K562 (cell line): ENCODE measurements around the gene FCRLA. TPM values are rescaled to one million over a fixed set of nuclear protein-coding genes. Genes with fewer than 3 reads are reported as not detected.
A peak's percentile ranks its signal among the peaks of the same experiment; 100 is the strongest.

Experiments used
- FOXA3 ChIP-seq, 2 experiments: fragments of 450-650 bp in 1 of 2; sonication (generic) in 1 of 2; formaldehyde crosslinking; IDR thresholded peaks in 1 of 2; conservative IDR thresholded peaks in 1 of 2; 2 replicates each; pipeline versions ENCODE4 v1.4.0 to v1.8.0; 2020 to 2022; ENCODE audit warnings: mild to moderate bottlenecking in 2 of 2, missing genetic modification reagents in 1 of 2
- HMGN3 ChIP-seq: IDR thresholded peaks from 2 replicates; pipeline ENCODE4 v1.6.1; 2011; ENCODE audit warnings: borderline replicate concordance, low read depth, mild to moderate bottlenecking, mixed read lengths, low read length; ENCODE audit not compliant: insufficient read length; ENCODE audit errors: extremely low read depth
- IRF9 ChIP-seq: fragments of 450-650 bp; IDR thresholded peaks from 2 replicates; pipeline ENCODE4 v1.6.1; 2016; ENCODE audit warnings: missing biosample characterization, missing genetic modification characterization
- LCOR ChIP-seq: sonication (generic); formaldehyde crosslinking; IDR thresholded peaks from 2 replicates; pipeline ENCODE4 v1.8.0; 2022; ENCODE audit warnings: mild to moderate bottlenecking, missing genetic modification reagents
- MAX ChIP-seq: sonication (generic); formaldehyde crosslinking; IDR thresholded peaks from 2 replicates; pipeline ENCODE4 v1.9.0; 2022; ENCODE audit warnings: mild to moderate bottlenecking, missing genetic modification reagents
- MTA3 ChIP-seq: fragments of 450-650 bp; formaldehyde crosslinking; IDR thresholded peaks from 2 replicates; pipeline ENCODE4 v1.6.1; 2017; ENCODE audit warnings: mild to moderate bottlenecking, borderline replicate concordance
- NFRKB ChIP-seq: fragments of 450-650 bp; IDR thresholded peaks from 2 replicates; pipeline ENCODE4 v1.6.1; 2016; ENCODE audit warnings: low read depth
- NR4A1 ChIP-seq, 2 experiments: fragments of 250-450 bp in 1 of 2; fragments of 450-650 bp in 1 of 2; sonication (Bioruptor Pico) in 1 of 2; IDR thresholded peaks; 2 replicates each; pipeline versions ENCODE4 v1.4.0 to v1.6.1; 2016 to 2020; ENCODE audit warnings: mild to moderate bottlenecking in 2 of 2, missing compliant biosample characterization in 1 of 2, missing genetic modification characterization in 1 of 2, moderate library complexity in 1 of 2
- POLR2A ChIP-seq: fragments of 450-650 bp; conservative IDR thresholded peaks from 2 replicates; pipeline ENCODE4 v1.6.1; 2016
- RBFOX2 ChIP-seq: fragments of 200-400 bp; formaldehyde crosslinking; IDR thresholded peaks from 2 replicates; pipeline ENCODE4 v1.6.1; 2017; ENCODE audit warnings: low read depth, mild to moderate bottlenecking, low read length, moderate library complexity
- ZBTB33 ChIP-seq: sonication (generic); formaldehyde crosslinking; IDR thresholded peaks from 2 replicates; pipeline ENCODE4 v1.8.1; 2023; ENCODE audit warnings: mild to moderate bottlenecking, missing genetic modification reagents
- ZEB2 ChIP-seq: fragments of 450-650 bp; IDR thresholded peaks from 2 replicates; pipeline ENCODE4 v1.6.1; 2016
- ZNF518B ChIP-seq: fragments of 250-450 bp; sonication (Bioruptor Pico); IDR thresholded peaks from 2 replicates; pipeline ENCODE4 v1.5.0; 2021; ENCODE audit warnings: mild to moderate bottlenecking, moderate library complexity
- polyA plus RNA-seq, 8 experiments: library from polyadenylated mRNA; depleted of rRNA in 4 of 8; stranded (reverse) in 5 of 8; unstranded in 3 of 8; fragments of >200 nt; fragmentation: Nextera tagmentation in 2 of 8; fragmentation: Illumina TruSeq in 1 of 8; extraction: Ambion mirVana in 2 of 8; extraction: Trizol in 1 of 8; gene quantifications; 2 replicates each; pipeline versions ENCODE4 v1.2.1 to v1.2.3, GENCODE V29; 2011 to 2014; ENCODE audit warnings: inconsistent platforms in 1 of 8, missing spikeins in 1 of 8
- total RNA-seq, 7 experiments: library from RNA; depleted of rRNA in 6 of 7; stranded (reverse); fragments of >200 nt in 6 of 7; fragmentation: Illumina TruSeq in 2 of 7; extraction: Trizol in 2 of 7; gene quantifications; 2 replicates each; pipeline versions ENCODE4 v1.2.1 to v1.2.3, GENCODE V29; 2011 to 2021; ENCODE audit warnings: low replicate concordance in 1 of 7
- TF ChIP-seq, protein P1 (sequence below), 2 experiments: fragments of 450-650 bp; conservative IDR thresholded peaks; 2 replicates each; pipeline ENCODE4 v1.6.1; 2017; ENCODE audit warnings: mild to moderate bottlenecking in 2 of 2, moderate library complexity in 2 of 2
- TF ChIP-seq, protein P2 (sequence below): fragments of 150-350 bp; conservative IDR thresholded peaks from 2 replicates; pipeline ENCODE4 v1.6.1; 2014; ENCODE audit warnings: low read length

Gene FCRLA
- total and polyA plus RNA-seq, 9 of the 15 experiments (the other 6 are each of a cell fraction or from before 2014, with no cell fraction given): 0.09 to 0.84 (median 0.44) TPM

DNA sequence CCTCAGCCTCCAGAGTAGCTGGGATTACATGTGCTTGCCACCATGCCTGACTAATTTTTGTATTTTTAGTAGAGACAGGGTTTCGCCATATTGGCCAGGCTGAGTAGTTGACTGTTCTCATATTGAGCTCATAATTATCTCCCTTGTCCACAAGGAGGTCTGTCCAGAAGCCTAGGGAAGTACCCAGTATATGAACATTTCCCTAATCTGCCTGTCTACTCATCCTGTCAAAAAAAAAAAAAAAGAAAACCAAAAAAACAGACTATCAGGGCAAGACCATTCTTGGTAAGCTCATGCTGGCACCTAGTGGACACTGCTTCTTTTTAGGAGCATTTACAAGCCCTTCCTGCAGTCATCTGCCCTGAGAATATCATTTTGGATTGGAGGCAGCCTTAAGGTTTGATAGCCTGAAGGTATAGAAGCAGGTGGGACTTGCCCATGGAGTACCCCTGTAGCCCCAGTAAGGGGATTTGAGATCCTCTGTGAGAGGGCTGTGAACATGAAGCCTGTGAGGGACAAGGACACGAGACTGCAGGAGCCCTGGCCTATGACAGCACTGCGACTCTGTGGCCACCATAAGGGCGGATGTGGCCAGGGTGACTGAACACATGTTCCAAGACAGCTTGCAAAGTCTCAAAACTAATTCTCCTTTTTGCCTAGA is 31.7 kb downstream of the FCRLA start (continued):
- TF ChIP-seq NR4A1 (CRISPR knock-in tag; IDR thresholded peaks at IDR 0.05) (no peak), NR4A1 (tag; IDR thresholded peaks at IDR 0.05) (no peak), LCOR (CRISPR knock-in tag) (peak; percentile 98), MTA3 (peak; percentile 63), ZBTB33 (CRISPR knock-in tag) (peak; percentile 26; the same call in 1 of the 2 replicates), ZEB2 (0 out of 2 replicates have a peak, but pooled peaks have one; percentile 33), NFRKB (peak; percentile 73), MAX (CRISPR knock-in tag) (peak; percentile 18; the same call in 1 of the 2 replicates), HMGN3 (no peak), IRF9 (tag) (peak; percentile 28; the same call in 1 of the 2 replicates), RBFOX2 (no peak), POLR2A (no peak), FOXA3 (CRISPR knock-in tag; conservative IDR thresholded peaks at IDR 0.05 in 1 of 2, IDR thresholded peaks at IDR 0.05 in 1 of 2) (no peak), ZNF518B (CRISPR knock-in tag) (no peak)
- TF ChIP-seq, protein P1, sequence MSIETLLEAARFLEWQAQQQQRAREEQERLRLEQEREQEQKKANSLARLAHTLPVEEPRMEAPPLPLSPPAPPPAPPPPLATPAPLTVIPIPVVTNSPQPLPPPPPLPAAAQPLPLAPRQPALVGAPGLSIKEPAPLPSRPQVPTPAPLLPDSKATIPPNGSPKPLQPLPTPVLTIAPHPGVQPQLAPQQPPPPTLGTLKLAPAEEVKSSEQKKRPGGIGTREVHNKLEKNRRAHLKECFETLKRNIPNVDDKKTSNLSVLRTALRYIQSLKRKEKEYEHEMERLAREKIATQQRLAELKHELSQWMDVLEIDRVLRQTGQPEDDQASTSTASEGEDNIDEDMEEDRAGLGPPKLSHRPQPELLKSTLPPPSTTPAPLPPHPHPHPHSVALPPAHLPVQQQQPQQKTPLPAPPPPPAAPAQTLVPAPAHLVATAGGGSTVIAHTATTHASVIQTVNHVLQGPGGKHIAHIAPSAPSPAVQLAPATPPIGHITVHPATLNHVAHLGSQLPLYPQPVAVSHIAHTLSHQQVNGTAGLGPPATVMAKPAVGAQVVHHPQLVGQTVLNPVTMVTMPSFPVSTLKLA (conservative IDR thresholded peaks at IDR 0.05): no peak; a peak in 1 of 4 replicates
- TF ChIP-seq, protein P2, sequence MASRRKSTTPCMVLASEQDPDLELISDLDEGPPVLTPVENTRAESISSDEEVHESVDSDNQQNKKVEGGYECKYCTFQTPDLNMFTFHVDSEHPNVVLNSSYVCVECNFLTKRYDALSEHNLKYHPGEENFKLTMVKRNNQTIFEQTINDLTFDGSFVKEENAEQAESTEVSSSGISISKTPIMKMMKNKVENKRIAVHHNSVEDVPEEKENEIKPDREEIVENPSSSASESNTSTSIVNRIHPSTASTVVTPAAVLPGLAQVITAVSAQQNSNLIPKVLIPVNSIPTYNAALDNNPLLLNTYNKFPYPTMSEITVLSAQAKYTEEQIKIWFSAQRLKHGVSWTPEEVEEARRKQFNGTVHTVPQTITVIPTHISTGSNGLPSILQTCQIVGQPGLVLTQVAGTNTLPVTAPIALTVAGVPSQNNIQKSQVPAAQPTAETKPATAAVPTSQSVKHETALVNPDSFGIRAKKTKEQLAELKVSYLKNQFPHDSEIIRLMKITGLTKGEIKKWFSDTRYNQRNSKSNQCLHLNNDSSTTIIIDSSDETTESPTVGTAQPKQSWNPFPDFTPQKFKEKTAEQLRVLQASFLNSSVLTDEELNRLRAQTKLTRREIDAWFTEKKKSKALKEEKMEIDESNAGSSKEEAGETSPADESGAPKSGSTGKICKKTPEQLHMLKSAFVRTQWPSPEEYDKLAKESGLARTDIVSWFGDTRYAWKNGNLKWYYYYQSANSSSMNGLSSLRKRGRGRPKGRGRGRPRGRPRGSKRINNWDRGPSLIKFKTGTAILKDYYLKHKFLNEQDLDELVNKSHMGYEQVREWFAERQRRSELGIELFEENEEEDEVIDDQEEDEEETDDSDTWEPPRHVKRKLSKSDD: no peak
